Small intestine (tissue), 7 donors: ENCODE measurements around the gene SF3B1. TPM values are rescaled to one million over a fixed set of nuclear protein-coding genes. Genes with fewer than 3 reads are reported as not detected.
"Not testable (repeated sequence)": the region's sequence is repeated elsewhere in the genome, so short reads cannot be mapped to it uniquely, and the experiment has no call there.

Source experiments
- DNase-seq, 2 donors: peaks; one replicate each; pipeline versions ENCODE4 v3.0.0 to v3.0.0-alpha.2; 2013
- FAIRE-seq: peaks from 2 replicates; lab custom pipeline; 2012; peaks lifted over from hg19 to GRCh38; lab: Jason Lieb, UNC
- H3K27ac ChIP-seq, 3 donors: one replicate each; pipeline ENCODE4 v1.5.1; 2013; ENCODE audit warnings: low read length in 2 of 3, mild to moderate bottlenecking in 2 of 3, control low read depth in 1 of 3, inconsistent platforms in 1 of 3, low read depth in 1 of 3, moderate library complexity in 1 of 3
- H3K27me3 ChIP-seq, 3 donors: one replicate each; pipeline ENCODE4 v1.6.1; 2013; ENCODE audit warnings: low read length in 3 of 3, inconsistent platforms in 1 of 3; ENCODE audit not compliant: control insufficient read depth in 3 of 3, insufficient read depth in 3 of 3
- H3K36me3 ChIP-seq, 3 donors: one replicate each; pipeline ENCODE4 v1.6.1; 2013; ENCODE audit warnings: low read length in 3 of 3, inconsistent platforms in 1 of 3, low read depth in 1 of 3, mild to moderate bottlenecking in 1 of 3, moderate library complexity in 1 of 3; ENCODE audit not compliant: control insufficient read depth in 3 of 3, insufficient read depth in 2 of 3
- H3K4me1 ChIP-seq, 3 donors: one replicate each; pipeline ENCODE4 v1.6.1; 2013; ENCODE audit warnings: low read length in 2 of 3, inconsistent platforms in 1 of 3, low read depth in 1 of 3, mild to moderate bottlenecking in 1 of 3, moderate library complexity in 1 of 3; ENCODE audit not compliant: control insufficient read depth in 3 of 3, insufficient read depth in 2 of 3
- H3K4me3 ChIP-seq, 3 donors: one replicate each; pipeline ENCODE4 v1.5.1; 2013; ENCODE audit warnings: low read length in 3 of 3, control low read depth in 1 of 3, inconsistent platforms in 1 of 3, low read depth in 1 of 3, mild to moderate bottlenecking in 1 of 3, moderate library complexity in 1 of 3
- H3K9me3 ChIP-seq, 2 donors: one replicate each; pipeline ENCODE4 v1.6.1; 2013; ENCODE audit warnings: low read depth in 1 of 2, low read length in 1 of 2; ENCODE audit not compliant: control insufficient read depth in 2 of 2, insufficient read depth in 1 of 2
- WGBS, 3 donors: extraction: QIAGEN DNeasy Blood & Tissue Kit; methylation state at CpG; one replicate each; pipeline ENCODE4 v1.1.7; 2013; 5-methylcytosine and 5-hydroxymethylcytosine counted together
- polyA plus RNA-seq, 4 donors: library from polyadenylated mRNA; stranded (reverse) in 3 of 4; unstranded in 1 of 4; fragments of 200-250 nt in 3 of 4; fragments of 120-200 nt in 1 of 4; gene quantifications; one replicate each; pipeline versions ENCODE4 v1.2.1 to v1.2.3, GENCODE V29; 2013
- donor health status: healthy with polysubstance abuse.
- donor health status: control.
- donor health status: control.
- donor health status: Bipolar disorder and iron deficiency.
- donor health status: healthy.

The SF3B1 gene
- polyA plus RNA-seq, 4 donors = 108 to 329 (median 176) TPM

GRCh38 chr2:197357986-197358385 lies 76.8 kb downstream of the SF3B1 start:
- FAIRE-seq (no peak), DNase-seq (no peak)
- 81 to 94% (median 87%) methylated on average over 1 of the region's 1 CpG for WGBS, 3 donors
- H3K27ac ChIP-seq = no peak overlapping the region
- no peak overlapping the region for H3K4me3 ChIP-seq
- H3K36me3 ChIP-seq = no peaks in the 10 kb centered on the region
- peaks cover 0 to 4% of the 10 kb centered on the region in 2 donors for H3K9me3 ChIP-seq
- peaks cover 0 to 6% (median 0%) of the 10 kb centered on the region in 3 donors for H3K4me1 ChIP-seq
- no peaks in the 10 kb centered on the region for H3K27me3 ChIP-seq

- H3K27ac ChIP-seq = no peak overlapping the region
- H3K4me3 ChIP-seq = no peak overlapping the region
- 73 to 90% (median 80%) methylated on average over 5 of the region's 5 CpGs for WGBS, 3 donors
- FAIRE-seq (no peak), DNase-seq (no peak)
- peaks cover 0 to 9% (median 0%) of the 10 kb centered on the region in 3 donors for H3K4me1 ChIP-seq
- no peaks in the 10 kb centered on the region for H3K27me3 ChIP-seq
- no peaks in the 10 kb centered on the region for H3K36me3 ChIP-seq
- peaks cover 0 to 4% of the 10 kb centered on the region in 2 donors for H3K9me3 ChIP-seq
These were observed 78.7 kb downstream of the SF3B1 start for GRCh38 chr2:197356136-197356535.

- FAIRE-seq = no peak
- Histone ChIP-seq H3K9me3 (no peaks in the 10 kb centered on the region), H3K27me3 (no peaks in the 10 kb centered on the region), H3K4me3 (no peak overlapping the region), H3K4me1 (peaks cover 0 to 13% (median 0%) of the 10 kb centered on the region in 3 donors), H3K36me3 (no peaks in the 10 kb centered on the region), H3K27ac (no peak overlapping the region)
- peak; percentile 66 to 70 for DNase-seq
- WGBS, 3 donors = 75 to 85% (median 82%) methylated on average over 4 of the region's 4 CpGs
These were observed 80.7 kb downstream of the SF3B1 start for GRCh38 chr2:197354169-197354558.

DNA sequence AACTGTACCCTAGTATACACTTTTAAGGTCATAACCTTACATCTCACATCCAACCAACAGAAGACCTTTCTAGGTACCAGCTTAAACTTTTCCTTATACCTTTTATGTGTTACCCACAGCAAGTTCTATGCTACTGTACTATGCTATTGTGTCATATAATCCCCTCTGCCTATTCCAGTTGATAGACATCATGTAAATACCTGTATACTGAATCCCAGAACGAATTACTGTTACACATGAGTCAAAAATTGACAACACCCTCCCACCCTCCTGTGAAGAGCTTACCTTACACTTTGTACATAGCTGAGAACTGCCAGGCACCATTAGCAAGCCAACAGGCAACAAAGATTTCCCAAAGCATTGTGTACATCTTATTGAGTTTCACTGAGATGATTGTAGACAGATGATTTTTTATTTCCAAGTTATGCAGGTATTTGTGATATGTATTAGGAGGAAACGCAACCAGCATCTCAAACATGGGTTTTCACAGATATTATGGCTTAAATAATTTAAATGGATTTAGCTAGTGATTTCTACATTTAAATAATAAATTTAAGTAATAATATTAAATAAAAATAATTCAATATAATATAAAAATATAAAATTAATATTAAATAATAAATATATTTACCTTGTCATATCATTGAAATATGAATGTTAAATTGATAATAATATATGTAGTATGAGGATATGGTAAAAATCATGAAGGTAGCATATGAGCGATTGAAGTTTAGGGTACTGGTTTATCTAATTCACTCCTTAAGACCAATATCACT lies 81.2 kb downstream of the SF3B1 start:
- peak; percentile 55 for FAIRE-seq
- DNase-seq = no peak

DNA sequence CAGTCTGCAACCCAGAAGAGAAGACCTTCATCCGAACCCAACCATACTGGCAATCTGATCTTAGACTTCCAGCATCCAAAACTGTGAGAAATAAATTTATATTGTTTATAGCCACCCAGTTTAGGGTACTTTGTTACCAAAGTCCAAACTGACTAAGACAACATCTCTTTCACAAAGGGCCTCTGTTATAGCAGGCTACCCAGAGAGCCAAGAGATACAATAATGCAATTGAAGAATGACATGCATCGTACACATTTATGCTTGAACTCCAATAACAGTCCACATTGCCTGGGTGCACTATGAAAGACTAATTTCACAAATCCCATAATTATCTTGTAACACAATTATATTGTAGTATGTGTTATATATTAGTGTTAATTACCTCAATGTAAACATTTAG lies 85.1 kb downstream of the SF3B1 start:
- WGBS, 3 donors = 34 to 73% (median 46%) methylated on average over 2 of the region's 2 CpGs
- no peaks in the 10 kb centered on the region for H3K36me3 ChIP-seq
- FAIRE-seq (no peak), DNase-seq (no peak)
- H3K4me3 ChIP-seq = no peak overlapping the region
- H3K9me3 ChIP-seq = no peaks in the 10 kb centered on the region
- peaks cover 0 to 12% (median 0%) of the 10 kb centered on the region in 3 donors for H3K4me1 ChIP-seq
- H3K27ac ChIP-seq = no peak overlapping the region
- H3K27me3 ChIP-seq = no peaks in the 10 kb centered on the region

More for the DNA sequence above, 81.2 kb downstream of the SF3B1 start:
- Histone ChIP-seq H3K36me3 (no peaks in the 10 kb centered on the region), H3K4me3 (no peak overlapping the region), H3K27ac (no peak overlapping the region), H3K9me3 (no peaks in the 10 kb centered on the region), H3K4me1 (peaks cover 0 to 13% (median 0%) of the 10 kb centered on the region in 3 donors), H3K27me3 (no peaks in the 10 kb centered on the region)
- WGBS, 3 donors = 81 to 85% (median 85%) methylated on average over 3 of the region's 3 CpGs

- FAIRE-seq (no peak), DNase-seq (no peak)
- H3K27me3 ChIP-seq = no peaks in the 10 kb centered on the region
- no peak overlapping the region for H3K27ac ChIP-seq
- H3K4me3 ChIP-seq = no peak overlapping the region
- 60 to 71% (median 60%) methylated on average over 5 of the region's 5 CpGs for WGBS, 3 donors
- no peaks in the 10 kb centered on the region for H3K9me3 ChIP-seq
- H3K36me3 ChIP-seq = no peaks in the 10 kb centered on the region
- peaks cover 0 to 7% (median 0%) of the 10 kb centered on the region in 3 donors for H3K4me1 ChIP-seq
These were observed 86.0 kb downstream of the SF3B1 start for GRCh38 chr2:197348721-197349360.

- H3K36me3 ChIP-seq = no peaks in the 10 kb centered on the region
- DNase-seq (no peak), FAIRE-seq (no peak)
- H3K4me1 ChIP-seq = peaks cover 0 to 2% (median 0%) of the 10 kb centered on the region in 3 donors
- H3K27me3 ChIP-seq = no peaks in the 10 kb centered on the region
- H3K27ac ChIP-seq = no peak overlapping the region
- no peaks in the 10 kb centered on the region for H3K9me3 ChIP-seq
- WGBS, 3 donors = 89 to 94% (median 91%) methylated on average over 5 of the region's 5 CpGs
- H3K4me3 ChIP-seq = no peak overlapping the region
These were observed 88.9 kb downstream of the SF3B1 start for GRCh38 chr2:197345846-197346370.

GRCh38 chr2:197343968-197344367 lies 90.9 kb downstream of the SF3B1 start:
- H3K36me3 ChIP-seq, H3K27me3 ChIP-seq, H3K4me3 ChIP-seq, FAIRE-seq, H3K9me3 ChIP-seq, H3K27ac ChIP-seq, DNase-seq, H3K4me1 ChIP-seq: not testable (repeated sequence)
- 81 to 86% (median 84%) methylated on average over 5 of the region's 5 CpGs for WGBS, 3 donors
